Fibroblast of lung (primary cell): ENCODE measurements around the gene CSN3.

Source experiments
- CTCF ChIP-seq, 2 donors: IDR thresholded peaks in 1 of 2; conservative IDR thresholded peaks in 1 of 2; 1 replicate in 1 of 2; 2 replicates in 1 of 2; pipeline ENCODE4 v1.5.1; 2011 to 2012; ENCODE audit warnings: low read length in 2 of 2, control low read depth in 1 of 2, inconsistent platforms in 1 of 2, low read depth in 1 of 2, mild to moderate bottlenecking in 1 of 2
- EZH2 ChIP-seq: IDR thresholded peaks from 2 replicates; pipeline ENCODE4 v1.5.1; 2012; ENCODE audit warnings: low read length, control low read depth, mild to moderate bottlenecking; ENCODE audit errors: missing control alignments

GRCh38 chr4:70251945-70252277 is 9.5 kb downstream of the CSN3 start:
- TF ChIP-seq CTCF (conservative IDR thresholded peaks at IDR 0.05 in 1 of 2, IDR thresholded peaks at IDR 0.05 in 1 of 2; ENCODE audit: low read depth in 1 of 2, low read length in 2 of 2): no peak
- no peak for TF ChIP-seq EZH2
